ENCODE results near the gene SF1. TPM values are rescaled to one million over a fixed set of nuclear protein-coding genes. Genes with fewer than 3 reads are reported as not detected.

The SF1 gene
- polyA plus RNA-seq, 1 of the 3 experiments (the other 2 are of a cell fraction) = 66.3 TPM

- TF ChIP-seq RAD21 (IDR thresholded peaks at IDR 0.05; ENCODE audit: low read length) = peak; percentile 72
- TF ChIP-seq CTCF (IDR thresholded peaks at IDR 0.05) = peak; percentile 98
- peak; percentile 78 for TF ChIP-seq SMC3 (IDR thresholded peaks at IDR 0.05; ENCODE audit: low read depth, low read length)
Measured at GRCh38 chr11:64723117-64723906, 55.0 kb downstream of the SF1 start, which contains the start of gene NRXN2 (continued).

GRCh38 chr11:64722141-64723065, 55.9 kb downstream of the SF1 start:
- no peaks in the 10 kb centered on the region for H3K36me3 ChIP-seq (replicated peaks in 1 of 2; ENCODE audit: control insufficient read depth in 1 of 2, insufficient read depth in 2 of 2, low read length in 1 of 2)
- peak; percentile 72 for DNase-seq
- peak overlapping the region in 1 of 2 experiments; percentile 44; a peak in 1 of 4 replicates for H3K27ac ChIP-seq (ENCODE audit: low read depth in 2 of 2, low read length in 1 of 2)
- H3K4me2 ChIP-seq = no peak overlapping the region
- no peaks in the 10 kb centered on the region for H3K79me2 ChIP-seq (ENCODE audit: insufficient read depth)
- 9% methylated on average over 35 of the region's 36 CpGs for WGBS (ENCODE audit: low lambda C conversion rate)
- peak overlapping the region in 1 of 2 experiments; percentile 67; a peak in 1 of 4 replicates for H3K4me3 ChIP-seq (ENCODE audit: low read depth in 2 of 2, low read length in 1 of 2)
- H3K9me3 ChIP-seq = no peaks in the 10 kb centered on the region
- no peak for TF ChIP-seq YY1 (IDR thresholded peaks at IDR 0.05; ENCODE audit: low read depth)
- TF ChIP-seq POLR2AphosphoS5 (IDR thresholded peaks at IDR 0.05; ENCODE audit: low read depth, low read length) = no peak
- no peak for TF ChIP-seq PBX3 (IDR thresholded peaks at IDR 0.05)
- no peak for TF ChIP-seq TCF12 (IDR thresholded peaks at IDR 0.05)
- TF ChIP-seq MEF2A (IDR thresholded peaks at IDR 0.05; ENCODE audit: borderline replicate concordance, low read depth) = no peak
- TF ChIP-seq FOXJ3 (CRISPR knock-in tag; IDR thresholded peaks at IDR 0.05) = no peak
- no peak for TF ChIP-seq FOSL2 (IDR thresholded peaks at IDR 0.05; ENCODE audit: borderline replicate concordance, low read depth)
- TF ChIP-seq RFX5 (IDR thresholded peaks at IDR 0.05; ENCODE audit: low read length) = no peak
- TF ChIP-seq MXI1 (IDR thresholded peaks at IDR 0.05; ENCODE audit: low read depth, low read length) = no peak
- H3F3A ChIP-seq (replicated peaks; ENCODE audit: insufficient read depth) = no peaks in the 10 kb centered on the region
- H3K9ac ChIP-seq = no peak overlapping the region
- peaks cover 0 to 36% of the 10 kb centered on the region in 2 experiments; a peak in 1 of 4 replicates for H3K4me1 ChIP-seq (ENCODE audit: control insufficient read depth in 1 of 2, insufficient read depth in 2 of 2, low read depth in 1 of 2, low read length in 1 of 2)
- POLR2A ChIA-PET = interaction anchor here (0.6 to 1.2 kb wide), 4 partner anchors 14 to 333 kb away, joined by 3 to 6 read pairs (median 4); partner anchors contain the start of gene PYGM
- no peak overlapping the region for H2AFZ ChIP-seq (ENCODE audit: low read depth)
- no peaks in the 10 kb centered on the region for H4K20me1 ChIP-seq (ENCODE audit: insufficient read depth)
- no peaks in the 10 kb centered on the region for H3K9me2 ChIP-seq
- CTCF ChIA-PET = interaction anchor here (0.6 to 2.0 kb wide), 12 partner anchors 12 to 273 kb away, joined by 3 to 33 read pairs (median 5); partner anchors contain the start of gene RASGRP2
- H3K27me3 ChIP-seq (ENCODE audit: insufficient read depth) = peaks cover 10% of the 10 kb centered on the region

Data from SK-N-SH (cell line).